GM12864 (cell line): ENCODE data around the gene ZDHHC14.

Experiments used
- DNase-seq: peaks from one replicate; pipeline ENCODE4 v3.0.0-alpha.2; 2011; ENCODE audit warnings: low read depth
- H3K4me3 ChIP-seq: 2 replicates; pipeline ENCODE4 v1.5.1; 2011; ENCODE audit warnings: mild to moderate bottlenecking, low read depth, low read length, control low read depth
- TF ChIP-seq, protein P1 (sequence below): IDR thresholded peaks from 2 replicates; pipeline ENCODE4 v1.5.1; 2011; ENCODE audit warnings: low read depth, mild to moderate bottlenecking, moderate library complexity, low read length, control low read depth, inconsistent platforms; ENCODE audit errors: missing control alignments

The ZDHHC14 gene

DNA sequence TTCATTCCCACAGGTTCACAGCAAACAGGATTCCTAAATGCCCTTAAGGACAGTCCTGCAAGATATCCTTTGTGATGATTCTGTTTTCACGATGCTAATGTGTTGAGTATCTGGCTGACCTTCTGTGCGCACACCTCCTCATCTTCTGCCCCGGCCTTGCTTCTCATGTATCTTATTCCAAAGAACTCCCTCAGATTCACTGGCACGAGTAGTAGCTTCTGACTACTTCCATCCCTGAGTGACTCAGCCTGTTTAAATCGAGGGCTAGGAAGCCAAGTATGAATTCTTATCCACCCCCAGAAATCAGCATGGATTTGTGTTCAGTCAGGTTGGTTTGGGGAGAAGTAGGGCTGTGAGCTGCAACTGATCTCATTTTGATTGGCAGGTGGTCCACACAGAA lies 251.8 kb downstream of the ZDHHC14 start:
- DNase-seq = no peak
- H3K4me3 ChIP-seq = no peak overlapping the region
- TF ChIP-seq, protein P1, sequence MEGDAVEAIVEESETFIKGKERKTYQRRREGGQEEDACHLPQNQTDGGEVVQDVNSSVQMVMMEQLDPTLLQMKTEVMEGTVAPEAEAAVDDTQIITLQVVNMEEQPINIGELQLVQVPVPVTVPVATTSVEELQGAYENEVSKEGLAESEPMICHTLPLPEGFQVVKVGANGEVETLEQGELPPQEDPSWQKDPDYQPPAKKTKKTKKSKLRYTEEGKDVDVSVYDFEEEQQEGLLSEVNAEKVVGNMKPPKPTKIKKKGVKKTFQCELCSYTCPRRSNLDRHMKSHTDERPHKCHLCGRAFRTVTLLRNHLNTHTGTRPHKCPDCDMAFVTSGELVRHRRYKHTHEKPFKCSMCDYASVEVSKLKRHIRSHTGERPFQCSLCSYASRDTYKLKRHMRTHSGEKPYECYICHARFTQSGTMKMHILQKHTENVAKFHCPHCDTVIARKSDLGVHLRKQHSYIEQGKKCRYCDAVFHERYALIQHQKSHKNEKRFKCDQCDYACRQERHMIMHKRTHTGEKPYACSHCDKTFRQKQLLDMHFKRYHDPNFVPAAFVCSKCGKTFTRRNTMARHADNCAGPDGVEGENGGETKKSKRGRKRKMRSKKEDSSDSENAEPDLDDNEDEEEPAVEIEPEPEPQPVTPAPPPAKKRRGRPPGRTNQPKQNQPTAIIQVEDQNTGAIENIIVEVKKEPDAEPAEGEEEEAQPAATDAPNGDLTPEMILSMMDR = no peak

GRCh38 chr6:157634546-157634945 lies 253.6 kb downstream of the ZDHHC14 start:
- H3K4me3 ChIP-seq = no peak overlapping the region
- no peak for DNase-seq
- TF ChIP-seq, protein P1 = no peak

DNA sequence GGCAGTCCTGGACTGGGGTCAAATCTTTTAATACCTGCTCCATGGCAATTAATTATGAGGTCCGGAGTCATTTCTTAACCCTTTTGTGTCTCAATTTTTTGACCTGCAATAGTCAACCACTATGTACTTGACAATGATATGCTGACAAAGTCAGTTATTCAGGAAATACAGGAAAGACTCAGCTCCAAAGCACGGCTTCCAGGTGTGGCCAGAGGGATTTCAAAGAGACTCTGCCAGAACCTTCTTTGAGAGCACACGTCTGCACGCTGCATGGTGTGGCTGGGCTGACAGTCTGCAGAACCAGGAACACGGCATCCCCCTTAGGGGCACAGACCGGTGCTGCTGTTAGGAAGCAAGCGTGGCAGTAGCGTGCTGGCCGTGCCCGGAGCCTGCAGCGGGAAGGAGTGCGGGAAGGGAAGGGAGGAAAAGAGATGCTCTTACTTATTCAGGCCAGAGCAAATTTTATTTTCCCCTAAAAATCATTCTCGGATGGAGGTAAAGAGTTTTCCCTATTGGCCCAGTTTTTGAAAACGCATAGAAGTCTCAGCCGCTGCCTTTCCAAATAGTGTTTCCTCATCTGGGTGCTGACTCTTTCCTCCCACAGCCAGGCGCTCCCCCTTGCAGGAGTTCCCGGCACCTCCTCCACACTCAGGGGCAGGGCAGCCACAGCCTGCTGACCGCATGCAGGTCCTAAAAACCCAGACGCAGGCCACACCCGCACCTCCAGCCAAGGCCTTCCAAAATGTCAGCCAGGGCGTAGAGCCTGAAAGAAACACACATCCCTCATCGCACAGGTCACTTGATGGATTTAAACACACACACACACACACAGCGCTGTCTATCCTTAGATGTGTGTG lies 254.6 kb downstream of the ZDHHC14 start:
- no peak overlapping the region for H3K4me3 ChIP-seq
- TF ChIP-seq, protein P1 = no peak
- no peak for DNase-seq

GRCh38 chr6:157637516-157637915 lies 256.5 kb downstream of the ZDHHC14 start:
- TF ChIP-seq, protein P1 = no peak
- DNase-seq = no peak
- no peak overlapping the region for H3K4me3 ChIP-seq

DNA sequence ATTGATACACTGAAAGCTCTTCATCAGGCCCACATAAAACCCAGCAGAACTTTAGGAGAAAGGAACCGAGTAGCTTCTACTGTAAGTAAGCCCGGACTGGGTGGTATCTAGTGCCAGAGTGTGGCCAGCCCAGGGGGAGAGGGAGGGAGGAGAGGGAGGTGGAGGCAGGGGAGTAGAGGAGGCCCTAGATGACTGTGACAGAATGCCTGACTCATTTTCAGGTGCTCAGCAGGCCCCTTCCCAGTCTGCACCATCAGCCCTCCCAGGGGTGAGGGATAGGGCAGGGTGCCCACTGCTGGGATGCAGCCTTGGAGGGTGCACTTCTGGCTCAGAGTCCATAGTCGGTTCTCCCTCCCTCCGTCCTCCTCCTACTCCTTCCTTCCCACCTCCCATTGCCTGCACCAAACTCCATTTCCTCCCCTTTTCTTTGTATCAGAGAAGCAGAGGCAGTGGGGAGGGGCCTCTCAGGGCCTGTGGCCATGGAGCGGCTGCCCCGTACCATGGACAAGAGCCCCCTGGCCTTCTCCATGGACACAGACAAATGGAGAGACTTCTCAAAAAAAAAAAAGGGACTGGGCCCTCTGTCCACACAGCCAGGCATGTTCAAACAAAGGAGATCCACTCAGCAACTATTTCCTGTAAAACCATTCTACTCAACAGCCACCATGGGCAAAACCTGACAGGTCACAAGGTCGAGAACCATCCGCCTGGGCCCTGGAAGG lies 257.1 kb downstream of the ZDHHC14 start:
- TF ChIP-seq, protein P1 = no peak
- no peak overlapping the region for H3K4me3 ChIP-seq
- DNase-seq = no peak

DNA sequence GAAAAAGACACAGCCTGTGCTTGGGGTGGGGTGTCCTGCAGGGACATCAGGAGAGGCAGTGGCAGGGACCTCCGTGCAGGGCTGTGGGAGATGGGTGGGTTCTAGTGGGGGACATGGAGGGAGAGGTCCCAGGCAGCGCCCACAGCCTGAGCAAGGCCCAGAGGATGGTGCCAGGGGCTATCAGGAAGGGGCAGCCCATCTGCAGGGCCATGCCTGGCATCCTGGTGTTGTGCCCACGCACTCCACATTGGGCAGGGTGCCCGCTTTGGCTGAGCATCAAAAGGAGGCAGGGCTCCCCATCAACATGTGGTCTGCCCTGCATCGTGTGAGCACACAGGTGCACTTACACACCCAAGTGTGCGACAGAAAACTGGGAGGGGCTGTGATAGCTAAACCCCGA lies 257.8 kb downstream of the ZDHHC14 start:
- DNase-seq = no peak
- TF ChIP-seq, protein P1 = no peak

More for the DNA sequence above, 257.8 kb downstream of the ZDHHC14 start:
- no peak overlapping the region for H3K4me3 ChIP-seq
